ENCODE measurements around the gene CPSF4.
A peak's percentile ranks its signal among the peaks of the same experiment; 100 is the strongest.

The CPSF4 gene

DNA sequence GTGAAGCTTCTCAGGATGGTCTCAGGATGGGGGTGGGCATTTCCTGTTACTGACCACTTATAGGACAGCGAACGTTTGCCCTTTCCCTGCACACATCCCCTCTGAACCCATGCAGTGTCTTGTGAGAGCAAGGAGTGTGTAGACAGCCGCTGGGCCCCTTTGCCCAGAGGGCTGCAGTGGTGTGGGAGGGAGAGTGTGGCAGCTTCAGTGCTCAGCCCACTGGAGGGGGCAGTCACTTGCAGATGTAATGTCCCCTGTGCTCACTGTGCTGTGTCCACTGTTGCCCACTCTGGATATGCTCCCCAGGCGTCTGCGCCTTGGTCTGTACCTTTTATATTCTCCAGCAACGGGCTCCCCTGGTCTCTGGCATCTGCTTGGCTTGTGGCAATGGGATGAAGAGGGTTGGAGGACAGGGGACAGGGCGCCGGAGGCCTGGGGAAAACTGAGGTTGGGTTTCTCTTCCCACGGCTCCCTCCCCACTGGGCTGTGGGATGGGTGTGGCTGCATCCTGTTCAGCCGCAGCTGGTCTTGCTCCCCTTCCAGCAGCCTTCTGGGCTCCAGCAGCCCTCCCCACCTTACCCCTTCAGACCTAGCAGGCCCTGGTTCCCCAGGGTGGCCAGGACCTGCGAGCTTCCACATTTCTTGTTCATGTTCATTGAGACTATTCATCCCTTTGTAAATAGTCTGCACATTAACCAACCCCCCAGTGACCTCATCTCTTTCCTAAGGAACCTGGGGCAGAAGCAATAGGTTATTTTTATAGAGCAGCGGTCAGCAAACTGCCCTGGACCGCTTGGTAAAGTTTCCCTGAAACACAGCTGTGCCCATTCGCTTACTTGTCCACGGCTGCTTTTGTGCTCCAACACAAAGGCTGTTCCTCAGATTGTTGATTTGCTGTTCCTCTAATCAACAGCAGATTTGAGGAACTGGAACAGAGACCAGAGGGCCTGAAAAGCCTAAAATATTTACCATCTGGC is 40.0 kb downstream of the CPSF4 start:
- no peak for TF ChIP-seq CTCF (IDR thresholded peaks at IDR 0.05; ENCODE audit: insufficient read depth, low read depth, low read length, missing control alignments)
- H3K4me3 ChIP-seq (ENCODE audit: low read length), result no peak overlapping the region
- DNase-seq (ENCODE audit: low read depth), result no peak

GRCh38 chr7:99485094-99485493 is 46.4 kb downstream of the CPSF4 start:
- TF ChIP-seq CTCF (IDR thresholded peaks at IDR 0.05; ENCODE audit: insufficient read depth, low read depth, low read length, missing control alignments), result no peak
- peak; percentile 74 for DNase-seq (ENCODE audit: low read depth)
- no peak overlapping the region for H3K4me3 ChIP-seq (ENCODE audit: low read length)

DNA sequence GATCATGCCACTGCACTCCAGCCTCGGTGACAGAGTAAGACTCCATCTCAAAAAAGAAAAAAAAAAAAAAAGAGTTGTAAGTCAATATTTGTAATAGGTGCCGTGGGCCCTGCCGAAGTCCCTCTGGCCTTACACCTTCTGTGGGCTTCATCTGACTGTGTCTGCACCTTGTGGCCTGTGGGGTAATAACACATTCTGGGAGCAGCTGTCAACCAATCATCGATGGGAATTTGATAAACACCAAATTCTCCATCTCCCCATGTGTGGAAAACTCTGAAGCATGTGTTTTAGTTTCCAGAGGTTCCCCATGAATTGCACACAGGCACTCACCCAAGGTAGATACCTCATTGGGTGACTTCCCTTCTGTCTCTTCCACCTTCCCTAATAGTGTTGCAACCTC is 50.5 kb downstream of the CPSF4 start:
- TF ChIP-seq CTCF (IDR thresholded peaks at IDR 0.05; ENCODE audit: insufficient read depth, low read depth, low read length, missing control alignments), result no peak
- no peak overlapping the region for H3K4me3 ChIP-seq (ENCODE audit: low read length)
- no peak for DNase-seq (ENCODE audit: low read depth)

GRCh38 chr7:99490878-99491277 is 52.1 kb downstream of the CPSF4 start:
- no peak for TF ChIP-seq CTCF (IDR thresholded peaks at IDR 0.05; ENCODE audit: insufficient read depth, low read depth, low read length, missing control alignments)
- H3K4me3 ChIP-seq (ENCODE audit: low read length), result no peak overlapping the region
- no peak for DNase-seq (ENCODE audit: low read depth)

GRCh38 chr7:99493823-99494222 is 55.1 kb downstream of the CPSF4 start:
- TF ChIP-seq CTCF (IDR thresholded peaks at IDR 0.05; ENCODE audit: insufficient read depth, low read depth, low read length, missing control alignments), result no peak
- DNase-seq (ENCODE audit: low read depth), result no peak
- no peak overlapping the region for H3K4me3 ChIP-seq (ENCODE audit: low read length)

- TF ChIP-seq CTCF (IDR thresholded peaks at IDR 0.05; ENCODE audit: insufficient read depth, low read depth, low read length, missing control alignments), result no peak
- peak overlapping the region; percentile 88 for H3K4me3 ChIP-seq (ENCODE audit: low read length)
- DNase-seq (ENCODE audit: low read depth), result no peak
Observed at GRCh38 chr7:99497766-99498545, 59.2 kb downstream of the CPSF4 start.
